Gastroesophageal sphincter (tissue), 3 donors: ENCODE measurements around the gene RBKS.

Source experiments
- EP300 ChIP-seq: sonication (generic); formaldehyde crosslinking; IDR thresholded peaks from one replicate; pipeline ENCODE4 v1.6.1; 2017; ENCODE audit warnings: antibody characterized with exemption, mild to moderate bottlenecking
- POLR2A ChIP-seq, 2 donors: fragments of 450-650 bp; IDR thresholded peaks; one replicate each; pipeline ENCODE4 v1.6.1; 2017; ENCODE audit warnings: antibody characterized with exemption in 2 of 2, mild to moderate bottlenecking in 2 of 2, moderate library complexity in 1 of 2
- POLR2AphosphoS5 ChIP-seq: sonication (generic); formaldehyde crosslinking; IDR thresholded peaks from one replicate; pipeline ENCODE4 v1.6.1; 2017; ENCODE audit warnings: antibody characterized with exemption
- TF ChIP-seq, protein P1 (sequence below), 4 experiments: fragments of 200-600 bp in 2 of 4; fragments of 450-650 bp in 2 of 4; sonication (generic) in 1 of 4; IDR thresholded peaks; one replicate each; pipeline ENCODE4 v1.5.1; 2017 to 2019; ENCODE audit warnings: antibody characterized with exemption in 4 of 4, mild to moderate bottlenecking in 2 of 4, moderate library complexity in 2 of 4

DNA sequence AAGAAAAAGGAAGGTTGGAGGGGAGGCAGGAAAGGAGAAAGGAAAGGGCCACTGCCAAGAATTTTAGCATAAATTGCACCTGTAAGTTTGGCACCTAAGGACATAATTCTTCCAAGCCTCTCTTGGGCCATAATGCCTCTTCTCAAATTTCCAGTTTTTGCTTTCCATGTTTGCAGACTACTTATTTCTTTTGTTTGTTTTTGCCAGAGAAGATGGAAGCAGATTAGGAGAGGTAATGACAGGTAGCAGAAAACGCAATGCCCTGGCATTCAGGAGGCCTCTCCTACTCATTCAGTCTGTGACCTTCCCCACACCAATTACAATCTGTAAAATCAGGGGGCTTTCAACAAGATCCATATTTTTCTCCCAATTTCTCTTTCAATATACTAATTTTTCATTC is 61.9 kb downstream of the RBKS start:
- TF ChIP-seq, protein P1, sequence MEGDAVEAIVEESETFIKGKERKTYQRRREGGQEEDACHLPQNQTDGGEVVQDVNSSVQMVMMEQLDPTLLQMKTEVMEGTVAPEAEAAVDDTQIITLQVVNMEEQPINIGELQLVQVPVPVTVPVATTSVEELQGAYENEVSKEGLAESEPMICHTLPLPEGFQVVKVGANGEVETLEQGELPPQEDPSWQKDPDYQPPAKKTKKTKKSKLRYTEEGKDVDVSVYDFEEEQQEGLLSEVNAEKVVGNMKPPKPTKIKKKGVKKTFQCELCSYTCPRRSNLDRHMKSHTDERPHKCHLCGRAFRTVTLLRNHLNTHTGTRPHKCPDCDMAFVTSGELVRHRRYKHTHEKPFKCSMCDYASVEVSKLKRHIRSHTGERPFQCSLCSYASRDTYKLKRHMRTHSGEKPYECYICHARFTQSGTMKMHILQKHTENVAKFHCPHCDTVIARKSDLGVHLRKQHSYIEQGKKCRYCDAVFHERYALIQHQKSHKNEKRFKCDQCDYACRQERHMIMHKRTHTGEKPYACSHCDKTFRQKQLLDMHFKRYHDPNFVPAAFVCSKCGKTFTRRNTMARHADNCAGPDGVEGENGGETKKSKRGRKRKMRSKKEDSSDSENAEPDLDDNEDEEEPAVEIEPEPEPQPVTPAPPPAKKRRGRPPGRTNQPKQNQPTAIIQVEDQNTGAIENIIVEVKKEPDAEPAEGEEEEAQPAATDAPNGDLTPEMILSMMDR (IDR thresholded peaks at IDR 0.05), result no peak
- TF ChIP-seq POLR2A (IDR thresholded peaks at IDR 0.05) (no peak), POLR2AphosphoS5 (no peak), EP300 (no peak)
